ENCODE results near the gene SWAP70. TPM values are rescaled to one million over a fixed set of nuclear protein-coding genes. Genes with fewer than 3 reads are reported as not detected.
"Not testable (repeated sequence)": the region's sequence is repeated elsewhere in the genome, so short reads cannot be mapped to it uniquely, and the experiment has no call there.

Gene SWAP70
- total RNA-seq, 1 experiment from 2014 or later, result 18.6 TPM

DNA sequence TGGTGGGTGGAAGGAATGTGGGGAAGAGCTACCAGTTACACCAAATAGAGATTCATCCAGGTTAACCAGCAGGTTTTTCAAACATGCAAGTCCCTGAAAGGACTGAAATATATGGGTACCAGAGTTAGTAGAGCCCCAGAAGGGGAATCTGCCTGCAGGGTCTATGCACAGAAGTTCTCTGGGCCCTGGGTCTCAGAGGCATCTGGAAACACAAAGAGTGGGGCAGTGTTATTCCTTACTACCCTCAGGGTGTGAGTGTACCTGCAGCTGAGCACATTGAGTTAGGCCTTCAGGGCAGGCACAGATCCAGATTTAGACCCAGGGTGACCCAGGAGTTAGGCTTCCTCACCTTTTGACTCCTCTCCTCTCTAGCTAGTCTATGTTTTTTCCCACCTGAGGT lies 43.9 kb upstream of the SWAP70 start:
- Histone ChIP-seq H2AFZ (no peak overlapping the region), H3K9me3 (ENCODE audit: insufficient read depth, low read depth) (no peaks in the 10 kb centered on the region), H3K9me2 (ENCODE audit: insufficient read depth) (no peaks in the 10 kb centered on the region), H4K20me1 (ENCODE audit: insufficient read depth) (no peaks in the 10 kb centered on the region), H3K4me1 (replicated peaks; ENCODE audit: insufficient read depth) (no peaks in the 10 kb centered on the region), H3K4me3 (no peak overlapping the region), H3K4me2 (no peak overlapping the region), H3K27ac (no peak overlapping the region), H3K36me3 (ENCODE audit: low read depth) (no peaks in the 10 kb centered on the region), H3K79me2 (ENCODE audit: low read depth) (no peaks in the 10 kb centered on the region), H3F3A (ENCODE audit: insufficient read depth, low read depth) (no peaks in the 10 kb centered on the region), H3K27me3 (ENCODE audit: insufficient read depth, low read depth) (no peaks in the 10 kb centered on the region)
- POLR2A ChIA-PET (ENCODE audit: unreplicated experiment), result no interaction called here
- CTCF ChIA-PET, result interaction anchor here (0.6 kb wide), 1 partner anchor 138 kb away, joined by 8 read pairs; no protein-coding TSS in a partner anchor
- DNase-seq, result no peak
- TF ChIP-seq EZH2 (IDR thresholded peaks at IDR 0.05; ENCODE audit: low read depth), result no peak
- TF ChIP-seq, protein P1, sequence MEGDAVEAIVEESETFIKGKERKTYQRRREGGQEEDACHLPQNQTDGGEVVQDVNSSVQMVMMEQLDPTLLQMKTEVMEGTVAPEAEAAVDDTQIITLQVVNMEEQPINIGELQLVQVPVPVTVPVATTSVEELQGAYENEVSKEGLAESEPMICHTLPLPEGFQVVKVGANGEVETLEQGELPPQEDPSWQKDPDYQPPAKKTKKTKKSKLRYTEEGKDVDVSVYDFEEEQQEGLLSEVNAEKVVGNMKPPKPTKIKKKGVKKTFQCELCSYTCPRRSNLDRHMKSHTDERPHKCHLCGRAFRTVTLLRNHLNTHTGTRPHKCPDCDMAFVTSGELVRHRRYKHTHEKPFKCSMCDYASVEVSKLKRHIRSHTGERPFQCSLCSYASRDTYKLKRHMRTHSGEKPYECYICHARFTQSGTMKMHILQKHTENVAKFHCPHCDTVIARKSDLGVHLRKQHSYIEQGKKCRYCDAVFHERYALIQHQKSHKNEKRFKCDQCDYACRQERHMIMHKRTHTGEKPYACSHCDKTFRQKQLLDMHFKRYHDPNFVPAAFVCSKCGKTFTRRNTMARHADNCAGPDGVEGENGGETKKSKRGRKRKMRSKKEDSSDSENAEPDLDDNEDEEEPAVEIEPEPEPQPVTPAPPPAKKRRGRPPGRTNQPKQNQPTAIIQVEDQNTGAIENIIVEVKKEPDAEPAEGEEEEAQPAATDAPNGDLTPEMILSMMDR (conservative IDR thresholded peaks at IDR 0.05), result no peak
- no TSS peak for BruUV-seq (replicated peaks)
- intact Hi-C loops (cut with micrococcal nuclease; ENCODE audit: unreplicated experiment), result no loop called here

DNA sequence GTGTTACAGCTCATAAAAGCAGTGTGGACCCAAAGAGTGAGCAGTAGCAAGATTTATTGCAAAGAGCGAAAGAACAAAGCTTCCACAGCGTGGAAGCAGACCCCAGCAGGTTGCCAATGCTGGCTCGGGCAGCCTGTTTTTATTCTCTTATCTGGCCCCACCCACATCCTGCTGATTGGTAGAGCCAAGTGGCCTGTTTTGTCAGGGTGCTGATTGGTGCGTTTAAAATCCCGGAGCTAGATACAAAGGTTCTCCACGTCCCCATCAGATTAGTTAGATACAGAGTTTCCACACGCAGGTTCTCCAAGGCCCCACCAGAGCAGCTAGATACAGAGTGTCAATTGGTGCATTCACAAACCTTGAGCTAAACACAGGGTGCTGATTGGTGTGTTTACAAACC lies 41.5 kb upstream of the SWAP70 start:
- H3K27ac ChIP-seq; H3K79me2 ChIP-seq (ENCODE audit: low read depth); H4K20me1 ChIP-seq (ENCODE audit: insufficient read depth); H3K4me1 ChIP-seq (replicated peaks; ENCODE audit: insufficient read depth); H3K27me3 ChIP-seq (ENCODE audit: insufficient read depth, low read depth); BruUV-seq (replicated peaks); POLR2A ChIA-PET (ENCODE audit: unreplicated experiment); H3K4me2 ChIP-seq; H3K4me3 ChIP-seq; H2AFZ ChIP-seq; H3F3A ChIP-seq (ENCODE audit: insufficient read depth, low read depth); CTCF ChIA-PET; H3K36me3 ChIP-seq (ENCODE audit: low read depth); intact Hi-C loops (cut with micrococcal nuclease; ENCODE audit: unreplicated experiment); H3K9me3 ChIP-seq (ENCODE audit: insufficient read depth, low read depth); H3K9me2 ChIP-seq (ENCODE audit: insufficient read depth); DNase-seq: not testable (repeated sequence)

DNA sequence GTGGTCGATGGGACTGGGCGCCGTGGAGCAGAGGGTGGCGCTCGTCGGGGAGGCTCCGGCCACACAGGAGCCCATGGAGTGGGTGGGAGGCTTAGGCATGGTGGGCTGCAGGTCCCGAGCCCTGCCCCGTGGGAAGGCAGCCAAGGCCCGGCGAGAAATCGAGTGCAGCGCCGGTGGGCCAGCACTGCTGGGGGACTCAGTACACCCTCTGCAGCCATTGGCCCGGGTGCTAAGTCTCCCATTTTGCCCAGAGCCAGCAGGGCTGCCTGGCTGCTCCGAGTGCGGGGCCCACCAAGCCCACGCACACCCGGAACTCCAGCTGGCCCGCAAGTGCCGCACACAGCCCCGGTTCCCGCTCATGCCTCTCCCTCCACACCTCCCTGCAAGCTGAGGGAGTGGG lies 40.8 kb upstream of the SWAP70 start:
- H3K27ac ChIP-seq; H3K79me2 ChIP-seq (ENCODE audit: low read depth); DNase-seq; H3F3A ChIP-seq (ENCODE audit: insufficient read depth, low read depth); H3K9me3 ChIP-seq (ENCODE audit: insufficient read depth, low read depth); H4K20me1 ChIP-seq (ENCODE audit: insufficient read depth); intact Hi-C loops (cut with micrococcal nuclease; ENCODE audit: unreplicated experiment); H3K4me3 ChIP-seq; H3K9me2 ChIP-seq (ENCODE audit: insufficient read depth); H2AFZ ChIP-seq; H3K4me1 ChIP-seq (replicated peaks; ENCODE audit: insufficient read depth); BruUV-seq (replicated peaks); H3K27me3 ChIP-seq (ENCODE audit: insufficient read depth, low read depth); CTCF ChIA-PET; H3K4me2 ChIP-seq; H3K36me3 ChIP-seq (ENCODE audit: low read depth); POLR2A ChIA-PET (ENCODE audit: unreplicated experiment): not testable (repeated sequence)

DNA sequence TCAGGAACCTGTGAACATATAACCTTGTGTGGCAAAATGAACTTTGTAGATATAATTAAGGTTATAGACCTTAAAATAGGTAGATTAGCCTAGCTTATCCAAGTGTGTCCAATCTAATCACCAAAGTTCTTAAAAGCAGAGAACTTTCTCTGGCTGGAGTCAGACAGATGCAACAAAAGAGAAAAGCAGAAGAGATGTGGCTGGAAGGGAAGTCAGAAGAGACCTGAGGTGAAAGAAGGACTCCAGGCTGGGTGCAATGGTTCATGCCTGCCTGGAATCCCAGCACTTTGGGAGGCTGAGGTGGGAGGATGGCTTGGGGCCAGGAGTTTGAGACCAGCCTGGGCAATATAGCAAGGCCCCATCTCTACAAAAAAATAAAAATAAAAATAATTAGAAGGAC lies 39.4 kb upstream of the SWAP70 start:
- Histone ChIP-seq H3K27ac (no peak overlapping the region), H3K4me3 (no peak overlapping the region), H3K36me3 (ENCODE audit: low read depth) (no peaks in the 10 kb centered on the region), H2AFZ (no peak overlapping the region), H3K4me2 (no peak overlapping the region), H3K9me2 (ENCODE audit: insufficient read depth) (no peaks in the 10 kb centered on the region), H3F3A (ENCODE audit: insufficient read depth, low read depth) (no peaks in the 10 kb centered on the region), H4K20me1 (ENCODE audit: insufficient read depth) (no peaks in the 10 kb centered on the region), H3K27me3 (ENCODE audit: insufficient read depth, low read depth) (no peaks in the 10 kb centered on the region), H3K4me1 (replicated peaks; ENCODE audit: insufficient read depth) (no peaks in the 10 kb centered on the region), H3K9me3 (ENCODE audit: insufficient read depth, low read depth) (no peaks in the 10 kb centered on the region), H3K79me2 (ENCODE audit: low read depth) (no peaks in the 10 kb centered on the region)
- ChIA-PET POLR2A (ENCODE audit: unreplicated experiment) (interaction anchor here (0.5 kb wide), 1 partner anchor 107 kb away, joined by 4 read pairs; no protein-coding TSS in a partner anchor), CTCF (no interaction called here)
- no peak for DNase-seq
- intact Hi-C loops (cut with micrococcal nuclease; ENCODE audit: unreplicated experiment), result no loop called here
- no TSS peak for BruUV-seq (replicated peaks)
- TF ChIP-seq EZH2 (IDR thresholded peaks at IDR 0.05; ENCODE audit: low read depth), result no peak
- TF ChIP-seq, protein P1 (conservative IDR thresholded peaks at IDR 0.05), result no peak

All from PC-9 (cell line).